ENCODE data around the gene APBB2.

The APBB2 gene

GRCh38 chr4:41215155-41215554 is 813 bp upstream of the APBB2 start:
- DNase-seq: no peak

GRCh38 chr4:41214825-41215146 is 444 bp upstream of the APBB2 start:
- no peak for DNase-seq

DNA sequence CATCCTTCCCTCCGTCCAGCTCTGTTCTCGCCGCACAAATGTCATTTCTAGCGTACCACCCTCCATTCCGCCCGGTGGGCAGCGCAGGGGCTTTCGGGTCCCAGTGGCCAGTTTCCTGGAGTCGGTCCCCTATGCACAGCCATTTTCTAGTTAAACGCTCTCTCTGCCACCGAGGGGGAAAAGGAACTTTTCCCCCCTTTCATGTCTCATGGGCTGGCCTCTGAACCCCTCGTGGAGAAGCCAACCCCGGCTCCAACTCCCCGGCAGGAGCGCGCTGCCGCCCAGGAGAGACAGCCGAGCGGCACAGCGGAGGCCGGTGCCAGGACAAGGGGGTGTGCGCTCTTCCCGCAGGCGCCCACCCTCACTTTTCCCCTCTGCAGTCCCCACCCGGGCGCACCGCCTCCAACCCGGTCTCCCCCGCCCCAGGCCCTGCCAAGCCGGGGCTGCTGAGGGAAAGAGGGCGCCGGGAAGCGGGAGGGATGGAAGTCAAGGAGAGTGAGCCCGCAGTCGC is 662 bp downstream of the APBB2 start:
- no peak for DNase-seq

GRCh38 chr4:41212616-41213203 is 1.6 kb downstream of the APBB2 start:
- DNase-seq: no peak

DNA sequence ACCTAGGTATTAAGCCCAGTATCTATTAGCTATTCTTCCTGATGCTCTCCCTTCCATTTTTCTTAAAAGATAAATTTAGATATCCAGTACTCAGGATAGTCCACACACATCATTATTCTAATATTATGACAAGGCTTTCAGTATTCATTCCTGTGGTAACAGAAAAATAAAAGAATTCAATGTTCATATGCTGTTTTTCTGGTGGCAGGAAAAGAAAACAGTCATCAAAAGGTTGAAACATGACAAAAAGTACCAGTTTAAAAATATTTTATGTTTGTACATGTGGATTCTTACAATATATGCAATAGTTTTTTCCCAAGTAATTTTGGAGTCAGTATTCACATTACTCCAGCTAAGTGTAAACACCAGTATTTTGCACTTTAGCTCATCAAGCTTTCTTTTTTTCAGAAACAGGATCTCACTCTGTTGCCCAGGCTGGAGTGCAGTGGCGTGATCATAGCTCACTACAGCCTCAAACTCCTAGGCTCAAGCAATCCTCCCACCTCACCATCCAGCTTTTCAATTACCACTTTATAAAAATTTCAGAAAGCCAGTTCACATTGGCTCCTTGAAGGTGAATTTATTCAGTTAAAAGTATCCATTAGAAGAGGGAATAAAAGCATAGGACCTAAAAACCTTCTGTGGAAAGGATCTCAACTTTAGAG is 2.3 kb downstream of the APBB2 start:
- DNase-seq: no peak

GRCh38 chr4:41209901-41210300 is 4.4 kb downstream of the APBB2 start:
- no peak for DNase-seq

DNA sequence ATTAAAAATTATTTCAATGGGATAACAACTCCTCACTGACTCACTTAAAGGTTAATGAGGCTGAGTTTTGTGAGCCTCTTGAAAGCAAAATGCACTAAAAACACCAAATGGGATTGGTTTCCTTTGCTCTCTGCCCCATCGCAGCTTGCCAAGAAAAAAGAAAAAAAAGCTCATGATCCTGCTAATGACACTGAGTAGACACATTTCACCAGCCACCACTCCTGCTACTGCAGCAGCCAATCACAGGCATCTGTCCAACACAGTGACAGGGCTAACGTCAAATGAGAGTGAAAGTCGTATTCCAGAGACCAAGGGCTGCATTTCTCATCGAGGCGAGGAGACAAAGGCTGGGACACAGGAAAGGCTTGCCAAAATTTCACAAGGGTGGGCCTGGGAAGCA is 5.2 kb downstream of the APBB2 start:
- DNase-seq: no peak

DNA sequence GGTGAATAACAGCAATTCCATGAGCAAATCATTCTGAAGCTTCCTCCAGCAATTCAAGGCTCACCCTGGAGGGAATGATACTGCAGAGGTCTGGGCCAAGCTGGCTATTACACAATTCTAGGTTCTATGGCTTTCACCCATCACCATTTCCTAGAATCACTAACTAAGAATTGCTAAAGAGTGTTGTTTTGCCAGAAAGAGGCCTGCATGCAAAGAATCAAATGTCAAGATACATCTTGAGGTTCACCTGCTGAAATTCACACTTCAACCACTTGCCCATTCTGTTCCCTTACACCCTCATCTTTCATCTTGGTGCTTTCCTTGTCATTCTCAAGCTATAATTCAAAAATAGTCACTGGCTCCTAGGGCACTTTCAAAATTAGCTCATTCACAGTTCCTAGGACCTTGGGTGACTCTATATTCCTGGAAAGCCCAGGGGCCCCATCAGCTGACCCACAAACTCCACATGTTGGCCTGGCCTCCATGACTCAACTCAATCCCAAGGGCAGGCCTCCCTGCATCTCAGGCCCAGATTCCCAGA is 7.0 kb downstream of the APBB2 start:
- no peak for DNase-seq

DNA sequence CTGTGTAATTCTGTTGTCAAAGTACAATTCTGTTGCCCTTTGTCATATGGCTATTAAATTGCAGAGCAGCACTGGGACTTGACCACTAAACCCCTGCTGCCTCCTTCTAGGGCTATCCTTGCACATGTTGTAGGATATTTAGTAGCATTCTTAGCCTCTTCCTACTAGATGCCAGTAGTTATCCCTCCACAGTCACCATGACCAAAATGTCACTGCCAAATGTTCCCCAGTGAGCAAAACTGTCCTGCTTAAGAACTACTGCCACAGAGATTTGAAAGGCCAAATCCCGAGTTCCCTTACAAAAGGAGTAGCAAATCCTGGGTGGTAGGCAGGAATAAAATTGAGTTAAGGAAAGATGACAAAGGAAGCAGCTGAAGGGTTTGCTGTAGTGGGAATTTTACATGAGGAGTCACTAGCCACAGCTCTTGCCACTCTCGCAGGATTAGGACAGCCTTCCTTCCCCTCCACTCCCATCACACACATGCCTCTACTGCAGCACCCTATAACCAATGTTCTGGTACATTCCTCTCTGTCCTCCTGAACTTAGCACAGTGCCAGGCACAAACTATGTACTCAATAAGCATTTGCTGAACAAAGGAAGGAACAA is 8.4 kb downstream of the APBB2 start:
- DNase-seq: no peak

GRCh38 chr4:41205130-41205529 is 9.2 kb downstream of the APBB2 start:
- no peak for DNase-seq

- DNase-seq: no peak
These were observed 9.9 kb downstream of the APBB2 start for GRCh38 chr4:41204400-41204978.

DNA sequence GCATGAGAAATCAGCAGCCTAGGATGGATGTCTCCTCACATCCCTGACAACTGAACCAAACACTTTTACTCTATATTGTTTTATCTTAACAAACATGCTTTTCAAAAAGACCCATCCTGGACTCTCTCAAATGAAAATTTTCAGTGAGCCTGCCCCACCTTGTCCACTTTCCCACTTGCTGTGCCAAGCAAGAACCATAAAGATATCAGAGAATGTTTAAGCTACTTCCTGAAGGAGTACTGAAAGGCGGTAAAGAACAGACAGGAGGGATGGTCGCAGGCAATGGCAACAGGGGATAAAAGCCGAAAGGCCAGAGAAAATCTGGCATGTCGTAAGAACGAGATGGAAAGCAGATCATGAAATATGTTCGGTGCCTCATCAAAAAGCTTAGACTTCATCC is 10.5 kb downstream of the APBB2 start:
- DNase-seq: no peak

DNA sequence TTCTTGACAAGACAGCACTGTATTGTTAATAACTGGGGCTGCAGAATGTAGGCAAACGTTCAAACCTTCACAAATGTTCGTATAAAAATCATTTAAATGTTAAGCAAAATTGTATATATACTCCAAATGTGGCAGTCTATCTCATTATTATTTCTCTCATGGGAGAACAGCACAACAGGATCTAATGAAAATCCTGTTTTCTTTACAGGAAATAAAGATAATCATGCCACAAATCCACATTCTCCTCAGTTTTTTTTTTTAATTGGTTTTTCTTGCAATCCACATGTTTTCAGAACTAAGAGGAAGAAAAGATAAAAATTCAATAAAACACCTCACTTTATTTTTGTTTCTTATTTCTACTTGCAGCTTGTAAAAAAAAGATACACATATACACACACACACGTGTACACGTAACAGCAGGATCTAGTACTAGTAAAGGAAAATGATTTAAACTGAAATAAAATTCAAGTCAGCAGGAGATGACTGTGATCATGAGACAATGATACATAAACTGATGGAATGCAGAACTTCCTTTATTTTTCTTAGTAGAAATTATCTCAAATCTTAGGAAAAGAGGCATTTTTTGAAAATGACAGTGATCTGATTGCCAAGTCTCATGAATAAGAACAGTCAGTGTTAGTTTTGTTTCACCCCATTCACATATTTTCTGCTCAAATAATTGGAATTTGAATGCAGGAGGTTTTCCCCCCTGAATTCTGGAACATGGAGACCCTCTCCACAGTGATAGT is 11.3 kb downstream of the APBB2 start:
- no peak for DNase-seq

DNA sequence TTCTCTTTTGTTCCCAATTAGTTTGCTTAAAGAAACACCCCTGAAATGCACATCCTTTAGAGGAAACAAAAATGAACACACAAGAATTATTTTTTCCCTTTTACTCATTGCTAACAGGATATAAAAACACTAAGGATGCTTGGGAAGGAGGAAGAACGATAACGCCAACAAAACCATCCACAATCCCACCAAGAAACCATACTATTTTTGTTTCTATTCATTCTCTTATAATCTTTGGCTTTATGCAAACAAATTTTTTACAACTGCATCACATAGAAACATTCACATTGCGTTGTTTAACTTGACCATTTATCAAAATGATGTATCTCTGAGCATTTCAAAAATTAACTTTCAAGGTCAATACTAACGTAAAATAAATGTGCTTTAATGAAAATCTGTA is 12.0 kb downstream of the APBB2 start:
- no peak for DNase-seq

DNA sequence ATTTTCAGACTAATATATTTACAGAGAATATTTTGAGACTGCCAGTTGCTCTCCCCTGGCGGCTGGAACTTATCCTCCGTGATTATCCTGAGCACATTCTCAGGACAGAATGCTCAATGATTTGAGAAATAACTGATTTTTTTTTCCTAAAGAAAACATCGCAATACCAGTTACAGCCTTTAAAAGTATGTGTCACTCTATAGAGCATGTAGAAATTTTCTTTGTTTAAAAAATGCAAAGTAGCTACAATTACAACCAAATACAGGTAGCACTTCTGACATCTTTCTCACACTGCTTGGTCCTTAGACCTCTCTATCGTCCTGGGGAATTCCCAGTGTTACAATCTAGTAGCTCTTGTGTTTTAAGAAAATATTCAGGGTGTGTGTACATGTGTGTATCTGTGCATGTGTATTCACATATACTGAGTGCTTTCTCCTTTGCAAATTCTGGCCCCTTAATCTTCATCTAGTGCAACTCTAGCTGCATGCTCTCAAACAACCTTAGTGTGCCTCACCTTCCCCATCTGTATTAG is 13.8 kb downstream of the APBB2 start:
- no peak for DNase-seq

DNA sequence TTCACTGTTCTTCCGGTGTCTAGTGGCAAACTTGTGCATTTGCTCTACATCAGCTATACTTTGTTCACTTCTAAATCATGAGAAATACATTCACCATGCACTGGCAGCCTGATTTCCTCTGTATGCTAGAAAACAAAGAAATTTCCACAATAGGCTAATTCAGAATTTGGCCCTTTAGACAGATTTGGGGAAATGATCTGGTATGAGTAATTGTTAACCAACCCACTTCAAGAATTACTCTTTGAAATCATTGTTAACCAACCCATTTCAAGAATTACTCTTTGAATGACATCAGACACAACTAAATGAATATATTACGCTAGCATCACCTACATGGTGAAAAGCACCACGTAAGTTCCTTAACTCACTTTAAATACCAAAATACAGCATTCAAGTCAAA is 14.6 kb downstream of the APBB2 start:
- no peak for DNase-seq

- no peak for DNase-seq
These were observed 16.3 kb downstream of the APBB2 start for GRCh38 chr4:41197996-41198395.

- DNase-seq: no peak
These were observed 16.8 kb downstream of the APBB2 start for GRCh38 chr4:41197495-41197894.

- DNase-seq: no peak
These were observed 17.6 kb downstream of the APBB2 start for GRCh38 chr4:41196633-41197332.

DNA sequence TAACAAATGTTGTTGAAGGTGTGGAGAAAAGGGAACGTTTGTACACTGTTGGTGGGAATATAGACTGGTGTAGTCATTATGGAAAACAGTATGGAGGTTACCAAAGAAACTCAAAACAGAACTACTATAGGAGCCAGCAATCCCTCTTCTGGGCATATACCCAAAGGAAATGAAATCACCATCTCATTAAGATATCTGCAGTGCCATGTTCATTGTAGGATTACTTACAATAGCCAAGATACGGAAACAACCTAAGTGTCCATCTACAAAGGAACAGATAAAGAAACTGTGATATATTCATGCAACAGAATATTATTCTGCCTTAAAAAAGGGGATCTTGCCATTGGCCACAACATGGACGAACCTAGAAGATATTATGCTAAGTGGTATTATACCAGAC is 22.2 kb downstream of the APBB2 start:
- DNase-seq: no peak

DNA sequence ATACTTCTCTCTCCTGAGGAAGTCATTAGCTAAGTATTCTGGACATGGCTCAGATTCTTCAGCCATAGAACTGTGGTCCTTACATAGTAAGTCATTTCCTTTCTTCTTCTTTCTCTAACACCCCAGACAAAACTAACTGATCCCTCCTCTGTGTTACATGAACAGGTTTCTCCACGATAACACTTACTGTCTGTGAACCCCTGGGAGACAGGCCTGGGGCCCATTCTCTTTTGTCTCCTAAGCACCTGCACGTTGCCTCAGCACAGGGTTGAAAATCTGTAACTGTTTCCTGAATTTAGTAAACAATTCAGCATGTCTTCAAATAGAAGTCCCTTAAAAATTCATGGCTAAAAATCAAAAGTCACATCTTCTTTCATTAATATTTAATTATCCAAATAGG is 24.7 kb downstream of the APBB2 start:
- no peak for DNase-seq

- DNase-seq: no peak
These were observed 25.3 kb downstream of the APBB2 start for GRCh38 chr4:41189076-41189475.
